Breast epithelium (tissue), 3 donors: ENCODE results near the gene DIP2B.

Experiments
- POLR2A ChIP-seq: fragments of 450-650 bp; IDR thresholded peaks from one replicate; pipeline ENCODE4 v1.6.1; 2016; ENCODE audit warnings: antibody characterized with exemption, mild to moderate bottlenecking, moderate library complexity
- TF ChIP-seq, protein P1 (sequence below), 3 donors: fragments of 450-650 bp; IDR thresholded peaks; one replicate each; pipeline ENCODE4 v1.5.1; 2016 to 2017; ENCODE audit warnings: antibody characterized with exemption in 3 of 3, mild to moderate bottlenecking in 3 of 3, moderate library complexity in 3 of 3

DNA sequence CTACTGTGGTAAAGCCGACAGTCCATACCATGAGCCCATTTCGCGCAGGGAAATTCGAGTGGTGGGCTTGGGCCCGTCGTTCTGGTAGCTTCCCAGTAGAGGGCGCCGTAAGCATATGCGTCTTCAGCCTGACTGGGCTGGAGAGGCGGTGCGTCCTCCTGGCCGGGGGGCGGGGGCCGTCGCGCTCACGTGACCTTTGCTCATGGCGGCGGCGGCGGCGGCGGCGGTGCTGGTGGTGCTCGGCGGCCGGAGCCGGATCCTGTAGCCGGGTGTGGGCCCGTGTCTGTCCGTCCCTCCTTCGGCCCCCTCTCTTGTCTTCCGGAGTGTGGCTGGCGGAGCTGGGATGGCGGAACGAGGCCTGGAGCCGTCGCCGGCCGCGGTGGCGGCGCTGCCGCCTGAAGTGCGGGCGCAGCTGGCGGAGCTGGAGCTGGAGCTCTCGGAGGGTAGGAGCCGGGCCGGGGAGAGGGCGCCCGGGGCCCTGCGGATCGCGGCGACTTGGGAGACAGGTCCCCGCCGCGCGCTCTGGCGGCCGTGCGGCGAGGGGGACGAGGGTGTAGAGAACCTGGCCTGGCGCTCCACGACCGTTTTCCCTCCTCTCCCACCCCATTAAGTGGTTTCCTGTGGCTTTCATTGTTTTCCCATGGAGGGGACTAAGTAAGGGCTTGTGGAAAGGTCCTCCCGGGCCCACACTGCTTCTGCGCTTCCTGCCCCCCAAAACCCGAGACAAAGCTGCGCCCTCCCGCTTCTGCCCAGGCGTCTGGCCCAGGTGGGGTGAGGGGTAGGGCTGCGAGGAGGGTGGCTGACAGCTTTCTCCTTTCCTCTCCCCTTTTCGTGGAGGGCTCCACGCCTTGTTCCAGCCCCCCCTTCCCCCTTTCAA is at the start of gene DIP2B:
- TF ChIP-seq POLR2A: no peak
- TF ChIP-seq, protein P1, sequence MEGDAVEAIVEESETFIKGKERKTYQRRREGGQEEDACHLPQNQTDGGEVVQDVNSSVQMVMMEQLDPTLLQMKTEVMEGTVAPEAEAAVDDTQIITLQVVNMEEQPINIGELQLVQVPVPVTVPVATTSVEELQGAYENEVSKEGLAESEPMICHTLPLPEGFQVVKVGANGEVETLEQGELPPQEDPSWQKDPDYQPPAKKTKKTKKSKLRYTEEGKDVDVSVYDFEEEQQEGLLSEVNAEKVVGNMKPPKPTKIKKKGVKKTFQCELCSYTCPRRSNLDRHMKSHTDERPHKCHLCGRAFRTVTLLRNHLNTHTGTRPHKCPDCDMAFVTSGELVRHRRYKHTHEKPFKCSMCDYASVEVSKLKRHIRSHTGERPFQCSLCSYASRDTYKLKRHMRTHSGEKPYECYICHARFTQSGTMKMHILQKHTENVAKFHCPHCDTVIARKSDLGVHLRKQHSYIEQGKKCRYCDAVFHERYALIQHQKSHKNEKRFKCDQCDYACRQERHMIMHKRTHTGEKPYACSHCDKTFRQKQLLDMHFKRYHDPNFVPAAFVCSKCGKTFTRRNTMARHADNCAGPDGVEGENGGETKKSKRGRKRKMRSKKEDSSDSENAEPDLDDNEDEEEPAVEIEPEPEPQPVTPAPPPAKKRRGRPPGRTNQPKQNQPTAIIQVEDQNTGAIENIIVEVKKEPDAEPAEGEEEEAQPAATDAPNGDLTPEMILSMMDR (IDR thresholded peaks at IDR 0.05): peak; percentile 94 to 99 (median 97)
